ENCODE results near the gene VTI1A. TPM values are rescaled to one million over a fixed set of nuclear protein-coding genes. Genes with fewer than 3 reads are reported as not detected.

VTI1A gene
- total and polyA plus RNA-seq, 9 of the 15 experiments (the other 6 are each of a cell fraction or from before 2014, with no cell fraction given), result 9.3 to 21.4 (median 16.0) TPM

GRCh38 chr10:112761256-112761655 lies 314.2 kb downstream of the VTI1A start:
- H4K20me1 ChIP-seq (replicated peaks; ENCODE audit: control insufficient read depth, insufficient read depth, low read length), result no peaks in the 10 kb centered on the region
- no peaks in the 10 kb centered on the region for H3K79me2 ChIP-seq (ENCODE audit: control insufficient read depth, insufficient read depth, low read length)
- no peak overlapping the region for H3K4me3 ChIP-seq
- no peaks in the 10 kb centered on the region for H3K9me1 ChIP-seq (ENCODE audit: control insufficient read depth, insufficient read depth, low read length)
- in situ Hi-C loops (cut with MboI) (no loop called here), intact Hi-C loops (cut with micrococcal nuclease) (no loop called here)
- CTCF ChIA-PET (ENCODE audit: low intra/inter-chr PET ratio), result no interaction called here
- TF ChIP-seq ESRRA (IDR thresholded peaks at IDR 0.05; ENCODE audit: borderline replicate concordance, low read depth), result no peak
- no peak for TF ChIP-seq ZBTB12 (CRISPR knock-in tag; IDR thresholded peaks at IDR 0.05)
- TF ChIP-seq ZNF384 (IDR thresholded peaks at IDR 0.05; ENCODE audit: low read depth, low read length), result no peak
- no peak for ATAC-seq
- no peaks in the 10 kb centered on the region for H3K27me3 ChIP-seq (ENCODE audit: control insufficient read depth in 2 of 2, insufficient read depth in 2 of 2, low read length in 2 of 2)
- H2AFZ ChIP-seq (ENCODE audit: low read depth, low read length), result no peak overlapping the region
- no peaks in the 10 kb centered on the region for H3K9me3 ChIP-seq (replicated peaks; ENCODE audit: control insufficient read depth, insufficient read depth, low read depth, low read length)
- no peak overlapping the region for H3K9ac ChIP-seq (ENCODE audit: insufficient read depth in 1 of 2, low read depth in 2 of 2, low read length in 2 of 2)
- POLR2A ChIA-PET, result interaction anchor here (0.7 kb wide), 2 partner anchors 31 to 53 kb away, joined by 3 read pairs; no protein-coding TSS in a partner anchor
- no peaks in the 10 kb centered on the region for H3K36me3 ChIP-seq (ENCODE audit: control insufficient read depth, insufficient read depth, low read length)
- H3K4me1 ChIP-seq (replicated peaks in 1 of 2; ENCODE audit: control insufficient read depth in 2 of 2, insufficient read depth in 2 of 2, low read length in 2 of 2), result 0 out of 5 replicates have a peak, but pooled peaks cover 0 to under 1% of the 10 kb centered on the region in 2 experiments
- DNase-seq (ENCODE audit: extremely low read depth in 1 of 4, low spot score in 3 of 4), result no peak
- no peak overlapping the region for H3K4me2 ChIP-seq (ENCODE audit: insufficient read depth, low read length)
- no peak overlapping the region for H3K27ac ChIP-seq (ENCODE audit: extremely low read depth, low read depth, low read length)
- no TSS peak for BruUV-seq (replicated peaks)
- WGBS (ENCODE audit: insufficient coverage, low coverage, missing lambda C conversion rate), result 50% methylated on average over 3 of the region's 3 CpGs
- FAIRE-seq, result no peak

- intact Hi-C loops (cut with micrococcal nuclease), result no loop called here
- H3K36me3 ChIP-seq (ENCODE audit: control insufficient read depth, insufficient read depth, low read length), result no peaks in the 10 kb centered on the region
- CTCF ChIA-PET (ENCODE audit: low intra/inter-chr PET ratio), result no interaction called here
- H3K4me2 ChIP-seq (ENCODE audit: insufficient read depth, low read length), result no peak overlapping the region
- 80% methylated on average over 11 of the region's 11 CpGs for WGBS (ENCODE audit: insufficient coverage, low coverage, missing lambda C conversion rate)
- no peak for ATAC-seq
- no peaks in the 10 kb centered on the region for H3K79me2 ChIP-seq (ENCODE audit: control insufficient read depth, insufficient read depth, low read length)
- TF ChIP-seq ZBED1 (IDR thresholded peaks at IDR 0.05) (no peak), ZNF589 (CRISPR knock-in tag; IDR thresholded peaks at IDR 0.05; ENCODE audit: low read depth) (no peak), NFRKB (IDR thresholded peaks at IDR 0.05; ENCODE audit: low read depth) (no peak), SP2 (IDR thresholded peaks at IDR 0.05; ENCODE audit: extremely low read depth, low read depth, low read length, poor library complexity, severe bottlenecking) (no peak), MTA2 (IDR thresholded peaks at IDR 0.05; ENCODE audit: low read depth) (no peak), HMG20A (CRISPR knock-in tag; conservative IDR thresholded peaks at IDR 0.05) (no peak)
- H3K4me1 ChIP-seq (replicated peaks in 1 of 2; ENCODE audit: control insufficient read depth in 2 of 2, insufficient read depth in 2 of 2, low read length in 2 of 2), result no peaks in the 10 kb centered on the region
- DNase-seq (ENCODE audit: extremely low read depth in 1 of 4, low spot score in 3 of 4), result no peak
- no peaks in the 10 kb centered on the region for H3K9me1 ChIP-seq (ENCODE audit: control insufficient read depth, insufficient read depth, low read length)
- no peak overlapping the region for H3K27ac ChIP-seq (ENCODE audit: extremely low read depth, low read depth, low read length)
- no peak overlapping the region for H3K9ac ChIP-seq (ENCODE audit: insufficient read depth in 1 of 2, low read depth in 2 of 2, low read length in 2 of 2)
- in situ Hi-C loops (cut with MboI), result no loop called here
- H4K20me1 ChIP-seq (replicated peaks; ENCODE audit: control insufficient read depth, insufficient read depth, low read length), result no peaks in the 10 kb centered on the region
- H3K9me3 ChIP-seq (replicated peaks; ENCODE audit: control insufficient read depth, insufficient read depth, low read depth, low read length), result no peaks in the 10 kb centered on the region
- H2AFZ ChIP-seq (ENCODE audit: low read depth, low read length), result no peak overlapping the region
- no peak for FAIRE-seq
- no TSS peak for BruUV-seq (replicated peaks)
- no peaks in the 10 kb centered on the region for H3K27me3 ChIP-seq (ENCODE audit: control insufficient read depth in 2 of 2, insufficient read depth in 2 of 2, low read length in 2 of 2)
- POLR2A ChIA-PET, result no interaction called here
- no peak overlapping the region for H3K4me3 ChIP-seq
Measured at GRCh38 chr10:112763916-112764520, 317.0 kb downstream of the VTI1A start.

Data from K562 (cell line).